Endothelial cell of umbilical vein (primary cell): ENCODE data around the gene MMADHC. TPM values are rescaled to one million over a fixed set of nuclear protein-coding genes. Genes with fewer than 3 reads are reported as not detected.

Experiments
- BruUV-seq: library from RNA; stranded (reverse); fragments of 400-500 nt; replicated peaks from 2 replicates; lab custom pipeline; 2021; lab: Mats Ljungman, UMichigan
- CTCF ChIA-PET: fragments of 300-600, 350-600 bp; sonication (Branson Sonifier 250); formaldehyde crosslinking; loops from one replicate; lab custom pipeline; 2021; ENCODE audit warnings: antibody characterized with exemption, inconsistent platforms; lab: Charles Lee
- POLR2A ChIA-PET: fragments of 300-600, 350-600 bp; sonication (Branson Sonifier 250); formaldehyde crosslinking; loops from one replicate; lab custom pipeline; 2021; ENCODE audit warnings: antibody characterized with exemption, inconsistent platforms; lab: Charles Lee
- DNase-seq: peaks from one replicate; pipeline ENCODE4 v3.0.0-alpha.2; 2011; ENCODE audit warnings: low read depth, low spot score
- FAIRE-seq: peaks from 2 replicates; lab custom pipeline; 2011; peaks lifted over from hg19 to GRCh38; lab: Jason Lieb, UNC
- H2AFZ ChIP-seq: 2 replicates; pipeline ENCODE4 v1.6.0; 2012; ENCODE audit warnings: low read depth, low read length, control low read depth, inconsistent platforms
- H3K27ac ChIP-seq: 2 replicates; pipeline ENCODE4 v1.5.1; 2011; ENCODE audit warnings: low read depth, mild to moderate bottlenecking, control low read depth, low read length, moderate library complexity; ENCODE audit not compliant: insufficient read depth
- H3K27me3 ChIP-seq, 2 experiments: 2 replicates each; pipeline versions ENCODE4 v1.6.0 to v1.6.1; 2011; ENCODE audit warnings: low read length in 2 of 2, mixed read lengths in 1 of 2; ENCODE audit not compliant: control insufficient read depth in 2 of 2, insufficient read depth in 2 of 2
- H3K36me3 ChIP-seq, 2 experiments: 2 replicates in 1 of 2; 3 replicates in 1 of 2; pipeline ENCODE4 v1.5.1; 2011; ENCODE audit warnings: low read length in 2 of 2, mild to moderate bottlenecking in 1 of 2, moderate library complexity in 1 of 2; ENCODE audit not compliant: control insufficient read depth in 2 of 2, insufficient read depth in 2 of 2; ENCODE audit errors: extremely low read depth in 1 of 2
- H3K4me1 ChIP-seq: 3 replicates; pipeline ENCODE4 v1.5.1; 2011; ENCODE audit warnings: mild to moderate bottlenecking, low read length; ENCODE audit not compliant: control insufficient read depth, insufficient read depth; ENCODE audit errors: extremely low read depth
- H3K4me2 ChIP-seq: 2 replicates; pipeline ENCODE4 v1.6.1; 2011; ENCODE audit warnings: low read length, control low read depth, mixed read lengths; ENCODE audit not compliant: insufficient read depth
- H3K4me3 ChIP-seq, 3 experiments: fragments of 200-600 bp in 1 of 3; sonication (generic), shearing (Covaris generic) in 1 of 3; replicated peaks in 1 of 3; 2 replicates each; pipeline ENCODE4 v1.5.1; 2011 to 2016; ENCODE audit warnings: control low read depth in 3 of 3, low read length in 3 of 3, mild to moderate bottlenecking in 2 of 3, inconsistent platforms in 1 of 3, low read depth in 1 of 3, moderate library complexity in 1 of 3; ENCODE audit not compliant: insufficient read depth in 1 of 3
- H3K79me2 ChIP-seq: 2 replicates; pipeline ENCODE4 v1.6.0; 2012; ENCODE audit warnings: low read length, inconsistent platforms; ENCODE audit not compliant: control insufficient read depth, insufficient read depth
- H3K9ac ChIP-seq: replicated peaks from 2 replicates; pipeline ENCODE3; 2011; ENCODE audit warnings: low read length, control low read depth; ENCODE audit not compliant: insufficient read depth; ENCODE audit errors: extremely low read depth
- H3K9me1 ChIP-seq: replicated peaks from 3 replicates; pipeline ENCODE4 v1.6.0; 2011; ENCODE audit warnings: mild to moderate bottlenecking, low read length; ENCODE audit not compliant: control insufficient read depth, insufficient read depth; ENCODE audit errors: extremely low read depth
- H3K9me3 ChIP-seq: replicated peaks from 2 replicates; pipeline ENCODE4 v1.5.1; 2012; ENCODE audit warnings: low read length, inconsistent platforms; ENCODE audit not compliant: control insufficient read depth, insufficient read depth
- H4K20me1 ChIP-seq: replicated peaks from 2 replicates; pipeline ENCODE3; 2011; ENCODE audit warnings: mild to moderate bottlenecking, low read length; ENCODE audit not compliant: control insufficient read depth, insufficient read depth; ENCODE audit errors: extremely low read depth
- CTCF ChIP-seq, 2 donors: IDR thresholded peaks; 1 replicate in 1 of 2; 2 replicates in 1 of 2; pipeline ENCODE4 v1.5.1; 2011; ENCODE audit warnings: low read length in 2 of 2, mild to moderate bottlenecking in 2 of 2, moderate library complexity in 2 of 2, control low read depth in 1 of 2, inconsistent platforms in 1 of 2, low read depth in 1 of 2; ENCODE audit not compliant: insufficient read depth in 1 of 2; ENCODE audit errors: extremely low read depth in 1 of 2
- EZH2 ChIP-seq: IDR thresholded peaks from 2 replicates; pipeline ENCODE4 v1.6.1; 2012; ENCODE audit warnings: borderline replicate concordance, low read depth, mild to moderate bottlenecking, moderate library complexity, low read length, inconsistent platforms; ENCODE audit not compliant: severe bottlenecking
- FOS ChIP-seq: IDR thresholded peaks from 2 replicates; pipeline ENCODE4 v1.6.1; 2011; ENCODE audit warnings: mild to moderate bottlenecking, low read length, moderate library complexity, borderline replicate concordance; ENCODE audit not compliant: insufficient read depth
- GATA2 ChIP-seq: IDR thresholded peaks from 2 replicates; pipeline ENCODE4 v1.7.0; 2011; ENCODE audit warnings: low read depth, mild to moderate bottlenecking, moderate library complexity, mixed read lengths, low read length; ENCODE audit not compliant: insufficient read length, insufficient read depth
- MAX ChIP-seq: IDR thresholded peaks from 2 replicates; pipeline ENCODE4 v1.6.1; 2011; ENCODE audit not compliant: insufficient read depth, insufficient read length
- POLR2AphosphoS5 ChIP-seq: IDR thresholded peaks from 2 replicates; pipeline ENCODE4 v1.6.1; 2012; ENCODE audit warnings: low read depth, mild to moderate bottlenecking, control low read depth, low read length, moderate library complexity; ENCODE audit not compliant: insufficient read depth
- dilution Hi-C: fragments of 300-500 bp; cut with MboI; formaldehyde crosslinking; loops from one replicate; pipeline ENCODE4 v1.15.0; 2019; ENCODE audit warnings: low sequenced_read_pairs; ENCODE audit not compliant: extremely low pct_ligation_motif_present
- intact Hi-C: fragments of 100-400 bp; cut with micrococcal nuclease; formaldehyde crosslinking; loops from one replicate; pipeline ENCODE4 v1.10.0; 2022
- polyA plus RNA-seq, 4 experiments: library from polyadenylated mRNA; depleted of rRNA in 3 of 4; stranded (reverse) in 3 of 4; unstranded in 1 of 4; fragments of >200 nt; gene quantifications; 2 replicates each; pipeline versions ENCODE4 v1.2.1 to v1.2.3, GENCODE V29; 2011 to 2012; ENCODE audit warnings: missing spikeins in 1 of 4
- total RNA-seq: library from RNA; stranded (reverse); gene quantifications from 2 replicates; pipeline ENCODE4 v1.2.3, GENCODE V29; 2021

The MMADHC gene
- total and polyA plus RNA-seq, 2 donors (not counting 3 experiments of a cell fraction or from before 2014, with no cell fraction given): 53.4 to 115 TPM

GRCh38 chr2:149613704-149614103 lies 26.1 kb upstream of the MMADHC start:
- Histone ChIP-seq H3K4me1 (no peaks in the 10 kb centered on the region), H3K36me3 (no peaks in the 10 kb centered on the region), H4K20me1 (no peaks in the 10 kb centered on the region), H2AFZ (no peak overlapping the region), H3K27ac (no peak overlapping the region), H3K9me1 (no peaks in the 10 kb centered on the region), H3K27me3 (no peaks in the 10 kb centered on the region), H3K9ac (no peak overlapping the region), H3K79me2 (no peaks in the 10 kb centered on the region), H3K9me3 (no peaks in the 10 kb centered on the region), H3K4me2 (no peak overlapping the region), H3K4me3 (no peak overlapping the region)
- no TSS peak for BruUV-seq
- FAIRE-seq: no peak
- no peak for TF ChIP-seq MAX
- no peak for TF ChIP-seq CTCF (IDR thresholded peaks at IDR 0.05; ENCODE audit: extremely low read depth in 1 of 2, insufficient read depth in 1 of 2, low read depth in 1 of 2, low read length in 2 of 2)
- TF ChIP-seq FOS: no peak
- TF ChIP-seq EZH2: no peak
- no peak for TF ChIP-seq GATA2
- TF ChIP-seq POLR2AphosphoS5: no peak
- DNase-seq: no peak
- dilution Hi-C loops: no loop called here
- CTCF ChIA-PET: interaction anchor here (0.6 kb wide), 1 partner anchor 218 kb away, joined by 3 read pairs; no protein-coding TSS in a partner anchor
- intact Hi-C loops: no loop called here
- POLR2A ChIA-PET: no interaction called here
